ENCODE results near the gene SPO11.
"Not testable (repeated sequence)": the region's sequence is repeated elsewhere in the genome, so short reads cannot be mapped to it uniquely, and the experiment has no call there.

SPO11 gene

GRCh38 chr20:57346477-57346876 lies 16.9 kb downstream of the SPO11 start:
- DNase-seq: peak; percentile 26 to 65

- no peak for DNase-seq
These were observed 17.8 kb downstream of the SPO11 start for GRCh38 chr20:57347393-57347792.

GRCh38 chr20:57348200-57348921 lies 18.8 kb downstream of the SPO11 start:
- DNase-seq: not testable (repeated sequence)

GRCh38 chr20:57348922-57349574 lies 19.4 kb downstream of the SPO11 start:
- not testable (repeated sequence) for DNase-seq

GRCh38 chr20:57350081-57350710 lies 20.6 kb downstream of the SPO11 start:
- no peak for DNase-seq

GRCh38 chr20:57350726-57351041 lies 21.1 kb downstream of the SPO11 start:
- not testable (repeated sequence) for DNase-seq

GRCh38 chr20:57351042-57351783 lies 21.6 kb downstream of the SPO11 start, which contains the start of gene RAE1:
RAE1 (plus strand) TSS chr20:57351255; CDS start chr20:57354039, 2,784 bp downstream.
- peak; percentile 89 to 97 for DNase-seq

- no peak for DNase-seq
These were observed 22.7 kb downstream of the SPO11 start for GRCh38 chr20:57352305-57352704.

- no peak for DNase-seq
These were observed 23.7 kb downstream of the SPO11 start for GRCh38 chr20:57353351-57353750.

GRCh38 chr20:57361517-57361916 lies 31.9 kb downstream of the SPO11 start:
- DNase-seq: no peak

GRCh38 chr20:57364451-57364850 lies 34.8 kb downstream of the SPO11 start:
- DNase-seq: no peak

- no peak for DNase-seq
These were observed 40.0 kb downstream of the SPO11 start for GRCh38 chr20:57369596-57369995.

- DNase-seq: no peak
These were observed 40.7 kb downstream of the SPO11 start for GRCh38 chr20:57370316-57370715.

- no peak for DNase-seq
These were observed 41.8 kb downstream of the SPO11 start for GRCh38 chr20:57371363-57371762.

GRCh38 chr20:57372157-57372556 lies 42.6 kb downstream of the SPO11 start:
- no peak for DNase-seq

GRCh38 chr20:57372581-57373350 lies 43.2 kb downstream of the SPO11 start:
- no peak for DNase-seq

GRCh38 chr20:57374343-57374930 lies 44.8 kb downstream of the SPO11 start:
- no peak for DNase-seq

GRCh38 chr20:57374931-57375651 lies 45.5 kb downstream of the SPO11 start:
- no peak for DNase-seq

- DNase-seq: no peak
These were observed 46.1 kb downstream of the SPO11 start for GRCh38 chr20:57375652-57376230.

- no peak for DNase-seq
These were observed 47.7 kb downstream of the SPO11 start for GRCh38 chr20:57377350-57377749.

- DNase-seq: no peak
These were observed 48.5 kb downstream of the SPO11 start for GRCh38 chr20:57378107-57378506.
